Liver (tissue), 9 donors: Measurements from ENCODE around the gene ARFGAP1. TPM values are rescaled to one million over a fixed set of nuclear protein-coding genes. Genes with fewer than 3 reads are reported as not detected.

ENCODE experiments used
- DNase-seq: peaks from one replicate; pipeline ENCODE4 v3.0.0-alpha.2; 2017; ENCODE audit warnings: low spot score
- H3K27ac ChIP-seq, 2 donors: one replicate each; pipeline ENCODE4 v1.7.0; 2013; ENCODE audit warnings: inconsistent platforms in 2 of 2, low read length in 2 of 2, control low read depth in 1 of 2, low read depth in 1 of 2, mild to moderate bottlenecking in 1 of 2
- H3K27me3 ChIP-seq, 4 donors: one replicate each; pipeline versions ENCODE4 v1.6.1 to v1.7.0; 2013; ENCODE audit warnings: low read length in 3 of 4, inconsistent platforms in 1 of 4, mild to moderate bottlenecking in 1 of 4, moderate library complexity in 1 of 4; ENCODE audit not compliant: control insufficient read depth in 4 of 4, insufficient read depth in 4 of 4
- H3K36me3 ChIP-seq, 4 donors: one replicate each; pipeline versions ENCODE4 v1.6.1 to v1.7.0; 2013; ENCODE audit warnings: low read length in 3 of 4, mild to moderate bottlenecking in 3 of 4, low read depth in 1 of 4, moderate library complexity in 1 of 4; ENCODE audit not compliant: control insufficient read depth in 4 of 4, insufficient read depth in 3 of 4
- H3K4me1 ChIP-seq, 4 donors: one replicate each; pipeline versions ENCODE4 v1.6.1 to v1.7.0; 2013; ENCODE audit warnings: low read length in 3 of 4, mild to moderate bottlenecking in 3 of 4, moderate library complexity in 1 of 4; ENCODE audit not compliant: control insufficient read depth in 4 of 4, insufficient read depth in 4 of 4
- H3K4me3 ChIP-seq, 3 donors: one replicate each; pipeline versions ENCODE4 v1.6.1 to v1.7.0; 2013; ENCODE audit warnings: low read length in 3 of 3, control low read depth in 1 of 3, low read depth in 1 of 3, mild to moderate bottlenecking in 1 of 3
- H3K9ac ChIP-seq, 2 donors: one replicate each; pipeline ENCODE4 v1.7.0; 2013; ENCODE audit warnings: low read length in 2 of 2, mild to moderate bottlenecking in 2 of 2, moderate library complexity in 2 of 2, control low read depth in 1 of 2, low read depth in 1 of 2
- H3K9me3 ChIP-seq, 4 donors: one replicate each; pipeline versions ENCODE4 v1.6.1 to v1.7.0; 2013; ENCODE audit warnings: low read length in 3 of 4; ENCODE audit not compliant: control insufficient read depth in 4 of 4
- EGR1 ChIP-seq, 2 donors: IDR thresholded peaks; 2 replicates each; pipeline ENCODE4 v1.6.1; 2016 to 2018; ENCODE audit warnings: antibody characterized with exemption in 2 of 2, low read depth in 2 of 2
- FOXA1 ChIP-seq: IDR thresholded peaks from 2 replicates; pipeline ENCODE4 v1.6.1; 2016; ENCODE audit warnings: antibody characterized with exemption
- FOXA2 ChIP-seq: IDR thresholded peaks from 2 replicates; pipeline ENCODE4 v1.6.1; 2016; ENCODE audit warnings: antibody characterized with exemption
- GABPA ChIP-seq, 2 donors: IDR thresholded peaks in 1 of 2; conservative IDR thresholded peaks in 1 of 2; 2 replicates each; pipeline ENCODE4 v1.6.1; 2016; ENCODE audit warnings: antibody characterized with exemption in 2 of 2, mild to moderate bottlenecking in 1 of 2, moderate library complexity in 1 of 2
- HNF4A ChIP-seq, 2 donors: conservative IDR thresholded peaks; 2 replicates each; pipeline ENCODE4 v1.6.1; 2016; ENCODE audit warnings: antibody characterized with exemption in 2 of 2, mild to moderate bottlenecking in 2 of 2
- HNF4G ChIP-seq: IDR thresholded peaks from 2 replicates; pipeline ENCODE4 v1.6.1; 2016; ENCODE audit warnings: antibody characterized with exemption
- NR2F2 ChIP-seq: IDR thresholded peaks from 2 replicates; pipeline ENCODE4 v1.6.1; 2016; ENCODE audit warnings: antibody characterized with exemption
- RAD21 ChIP-seq, 2 donors: IDR thresholded peaks; 2 replicates each; pipeline ENCODE4 v1.6.1; 2016; ENCODE audit warnings: antibody characterized with exemption in 2 of 2, mild to moderate bottlenecking in 2 of 2
- RXRA ChIP-seq, 2 donors: IDR thresholded peaks; 2 replicates each; pipeline ENCODE4 v1.6.1; 2017 to 2018; ENCODE audit warnings: antibody characterized with exemption in 2 of 2, mild to moderate bottlenecking in 1 of 2
- SP1 ChIP-seq: IDR thresholded peaks from 2 replicates; pipeline ENCODE4 v1.6.1; 2018; ENCODE audit warnings: antibody characterized with exemption, mild to moderate bottlenecking
- TAF1 ChIP-seq: conservative IDR thresholded peaks from 2 replicates; pipeline ENCODE4 v1.6.1; 2016; ENCODE audit warnings: antibody characterized with exemption, mild to moderate bottlenecking
- YY1 ChIP-seq: IDR thresholded peaks from 2 replicates; pipeline ENCODE4 v1.6.1; 2016; ENCODE audit warnings: antibody characterized with exemption, mild to moderate bottlenecking
- WGBS: extraction: QIAGEN DNeasy Blood & Tissue Kit; methylation state at CpG from one replicate; pipeline ENCODE4 v1.1.7; 2013; 5-methylcytosine and 5-hydroxymethylcytosine counted together
- polyA plus RNA-seq, 2 donors: library from polyadenylated mRNA; stranded (reverse) in 1 of 2; unstranded in 1 of 2; fragments of 200-250 nt in 1 of 2; fragments of >200 nt in 1 of 2; fragmentation: Nextera tagmentation in 1 of 2; extraction: Ambion mirVana in 1 of 2; gene quantifications; one replicate each; pipeline versions ENCODE4 v1.2.1 to v1.2.3, GENCODE V29; 2013 to 2015
- total RNA-seq, 2 donors: library from RNA; depleted of rRNA; stranded (reverse); fragments of >200 nt; gene quantifications; one replicate each; pipeline ENCODE4 v1.2.3, GENCODE V29; 2014
- TF ChIP-seq, protein P1 (sequence below): IDR thresholded peaks from 2 replicates; pipeline ENCODE4 v1.6.1; 2016; ENCODE audit warnings: antibody characterized with exemption, mild to moderate bottlenecking
- TF ChIP-seq, protein P2 (sequence below): IDR thresholded peaks from 2 replicates; pipeline ENCODE4 v1.6.1; 2016; ENCODE audit warnings: antibody characterized with exemption
- TF ChIP-seq, protein P3 (sequence below): IDR thresholded peaks from 2 replicates; pipeline ENCODE4 v1.6.1; 2016; ENCODE audit warnings: antibody characterized with exemption
- donor health status: healthy.
- donor health status: healthy.
- donor health status: healthy.
- donor health status: healthy.
- donor health status: healthy.

Gene ARFGAP1
- total and polyA plus RNA-seq, 4 donors = 11.2 to 29.7 (median 21.8) TPM

DNA sequence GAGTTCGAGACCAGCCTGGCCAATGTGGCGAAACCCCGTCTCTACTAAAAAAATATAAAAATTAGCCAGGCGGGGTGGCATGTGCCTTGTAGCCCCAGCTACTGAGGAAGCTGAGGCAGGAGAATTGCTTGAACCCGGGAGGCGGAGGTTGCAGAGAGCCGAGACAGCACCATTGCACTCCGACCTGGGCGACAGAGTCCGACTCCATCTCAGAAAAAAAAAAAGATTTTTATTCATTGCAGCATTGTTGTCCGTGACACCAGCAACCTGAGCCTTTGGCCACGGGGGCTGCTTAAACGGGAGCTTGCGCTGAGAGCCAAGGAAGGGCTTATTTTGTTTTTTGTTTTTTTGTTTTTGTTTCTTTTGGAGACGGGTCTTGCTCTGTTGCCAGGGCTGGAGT lies 7.3 kb downstream of the ARFGAP1 start:
- Histone ChIP-seq H3K4me3 (no peak overlapping the region), H3K4me1 (peaks cover 0 to under 1% (median 0%) of the 10 kb centered on the region in 4 donors), H3K9me3 (no peaks in the 10 kb centered on the region), H3K36me3 (peaks cover 8 to 75% (median 17%) of the 10 kb centered on the region in 4 donors), H3K9ac (no peak overlapping the region), H3K27me3 (no peaks in the 10 kb centered on the region), H3K27ac (no peak overlapping the region)
- DNase-seq = no peak
- WGBS = 95% methylated on average over 15 of the region's 15 CpGs
- no peak for TF ChIP-seq FOXA2

DNA sequence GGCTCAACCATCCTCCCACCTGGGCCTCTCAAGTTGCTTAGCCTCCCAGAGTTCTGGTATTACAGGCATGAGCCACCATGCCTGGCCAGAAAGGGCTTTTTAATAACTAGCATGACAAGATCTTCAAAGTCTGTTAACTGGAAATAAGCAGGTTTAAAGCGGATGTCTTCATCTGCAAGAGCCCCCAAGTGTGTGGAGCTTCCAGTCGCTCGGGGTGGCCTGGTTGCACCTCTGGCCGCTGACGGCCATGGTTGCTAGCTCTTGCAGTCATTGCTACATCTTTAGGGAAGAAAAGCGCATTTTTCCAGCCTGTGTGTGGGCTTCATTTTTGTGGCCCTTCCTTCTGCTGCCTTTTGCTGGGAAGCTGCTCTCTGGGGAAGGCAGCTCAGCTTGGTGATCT lies 7.8 kb downstream of the ARFGAP1 start:
- no peaks in the 10 kb centered on the region for H3K4me1 ChIP-seq
- H3K9ac ChIP-seq = no peak overlapping the region
- no peaks in the 10 kb centered on the region for H3K9me3 ChIP-seq
- H3K36me3 ChIP-seq = peaks cover 8 to 78% (median 17%) of the 10 kb centered on the region in 4 donors
- H3K27me3 ChIP-seq = no peaks in the 10 kb centered on the region
- no peak overlapping the region for H3K27ac ChIP-seq
- TF ChIP-seq, protein P1, sequence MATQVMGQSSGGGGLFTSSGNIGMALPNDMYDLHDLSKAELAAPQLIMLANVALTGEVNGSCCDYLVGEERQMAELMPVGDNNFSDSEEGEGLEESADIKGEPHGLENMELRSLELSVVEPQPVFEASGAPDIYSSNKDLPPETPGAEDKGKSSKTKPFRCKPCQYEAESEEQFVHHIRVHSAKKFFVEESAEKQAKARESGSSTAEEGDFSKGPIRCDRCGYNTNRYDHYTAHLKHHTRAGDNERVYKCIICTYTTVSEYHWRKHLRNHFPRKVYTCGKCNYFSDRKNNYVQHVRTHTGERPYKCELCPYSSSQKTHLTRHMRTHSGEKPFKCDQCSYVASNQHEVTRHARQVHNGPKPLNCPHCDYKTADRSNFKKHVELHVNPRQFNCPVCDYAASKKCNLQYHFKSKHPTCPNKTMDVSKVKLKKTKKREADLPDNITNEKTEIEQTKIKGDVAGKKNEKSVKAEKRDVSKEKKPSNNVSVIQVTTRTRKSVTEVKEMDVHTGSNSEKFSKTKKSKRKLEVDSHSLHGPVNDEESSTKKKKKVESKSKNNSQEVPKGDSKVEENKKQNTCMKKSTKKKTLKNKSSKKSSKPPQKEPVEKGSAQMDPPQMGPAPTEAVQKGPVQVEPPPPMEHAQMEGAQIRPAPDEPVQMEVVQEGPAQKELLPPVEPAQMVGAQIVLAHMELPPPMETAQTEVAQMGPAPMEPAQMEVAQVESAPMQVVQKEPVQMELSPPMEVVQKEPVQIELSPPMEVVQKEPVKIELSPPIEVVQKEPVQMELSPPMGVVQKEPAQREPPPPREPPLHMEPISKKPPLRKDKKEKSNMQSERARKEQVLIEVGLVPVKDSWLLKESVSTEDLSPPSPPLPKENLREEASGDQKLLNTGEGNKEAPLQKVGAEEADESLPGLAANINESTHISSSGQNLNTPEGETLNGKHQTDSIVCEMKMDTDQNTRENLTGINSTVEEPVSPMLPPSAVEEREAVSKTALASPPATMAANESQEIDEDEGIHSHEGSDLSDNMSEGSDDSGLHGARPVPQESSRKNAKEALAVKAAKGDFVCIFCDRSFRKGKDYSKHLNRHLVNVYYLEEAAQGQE = no peak
- TF ChIP-seq YY1 = no peak
- TF ChIP-seq EGR1 (IDR thresholded peaks at IDR 0.05; ENCODE audit: low read depth in 2 of 2) = no peak
- TF ChIP-seq HNF4A (conservative IDR thresholded peaks at IDR 0.05) = no peak
- no peak for TF ChIP-seq RXRA (IDR thresholded peaks at IDR 0.05)
- TF ChIP-seq FOXA2 = no peak
- TF ChIP-seq, protein P2, sequence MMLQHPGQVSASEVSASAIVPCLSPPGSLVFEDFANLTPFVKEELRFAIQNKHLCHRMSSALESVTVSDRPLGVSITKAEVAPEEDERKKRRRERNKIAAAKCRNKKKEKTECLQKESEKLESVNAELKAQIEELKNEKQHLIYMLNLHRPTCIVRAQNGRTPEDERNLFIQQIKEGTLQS = no peak
- TF ChIP-seq RAD21 (IDR thresholded peaks at IDR 0.05) = no peak
- TF ChIP-seq NR2F2 = no peak
- no peak for TF ChIP-seq HNF4G
- TF ChIP-seq, protein P3, sequence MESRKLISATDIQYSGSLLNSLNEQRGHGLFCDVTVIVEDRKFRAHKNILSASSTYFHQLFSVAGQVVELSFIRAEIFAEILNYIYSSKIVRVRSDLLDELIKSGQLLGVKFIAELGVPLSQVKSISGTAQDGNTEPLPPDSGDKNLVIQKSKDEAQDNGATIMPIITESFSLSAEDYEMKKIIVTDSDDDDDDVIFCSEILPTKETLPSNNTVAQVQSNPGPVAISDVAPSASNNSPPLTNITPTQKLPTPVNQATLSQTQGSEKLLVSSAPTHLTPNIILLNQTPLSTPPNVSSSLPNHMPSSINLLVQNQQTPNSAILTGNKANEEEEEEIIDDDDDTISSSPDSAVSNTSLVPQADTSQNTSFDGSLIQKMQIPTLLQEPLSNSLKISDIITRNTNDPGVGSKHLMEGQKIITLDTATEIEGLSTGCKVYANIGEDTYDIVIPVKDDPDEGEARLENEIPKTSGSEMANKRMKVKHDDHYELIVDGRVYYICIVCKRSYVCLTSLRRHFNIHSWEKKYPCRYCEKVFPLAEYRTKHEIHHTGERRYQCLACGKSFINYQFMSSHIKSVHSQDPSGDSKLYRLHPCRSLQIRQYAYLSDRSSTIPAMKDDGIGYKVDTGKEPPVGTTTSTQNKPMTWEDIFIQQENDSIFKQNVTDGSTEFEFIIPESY = no peak
- WGBS = 97% methylated on average over 6 of the region's 6 CpGs
- DNase-seq = no peak
- H3K4me3 ChIP-seq = no peak overlapping the region

DNA sequence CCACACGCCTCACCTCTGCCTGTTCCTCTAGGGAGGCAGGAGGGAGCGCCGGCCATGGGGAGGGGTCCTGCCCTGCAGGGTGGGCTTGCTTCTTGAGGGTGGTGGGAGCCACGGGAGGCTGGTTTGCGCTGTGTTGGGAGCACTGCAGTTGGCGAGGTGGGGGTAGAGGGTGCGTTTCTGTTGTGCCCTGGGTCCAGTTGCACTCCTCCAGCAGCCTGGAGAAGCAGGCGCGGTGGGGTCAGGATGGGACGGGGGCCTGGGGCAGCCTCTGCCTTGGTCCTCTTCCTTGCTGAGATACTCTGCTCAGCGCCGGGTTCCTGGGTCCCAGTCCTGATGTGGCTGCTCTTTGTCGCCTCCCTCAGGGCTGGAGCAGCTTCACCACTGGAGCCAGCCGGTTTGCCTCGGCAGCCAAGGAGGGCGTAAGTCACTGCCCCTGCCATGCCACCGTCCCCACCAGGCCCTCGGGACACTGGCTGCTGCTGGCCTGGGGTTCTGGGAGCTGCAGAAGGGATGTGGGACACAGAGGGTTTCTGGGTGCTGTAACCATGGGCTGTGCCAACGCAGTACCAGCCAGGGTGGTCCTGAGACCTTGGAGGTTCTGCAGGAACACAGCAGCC lies 8.4 kb downstream of the ARFGAP1 start:
- no peak overlapping the region for H3K4me3 ChIP-seq
- no peak for DNase-seq
- 92% methylated on average over 19 of the region's 19 CpGs for WGBS
- H3K36me3 ChIP-seq = peaks cover 10 to 77% (median 18%) of the 10 kb centered on the region in 4 donors
- no peaks in the 10 kb centered on the region for H3K27me3 ChIP-seq
- H3K4me1 ChIP-seq = no peaks in the 10 kb centered on the region
- no peaks in the 10 kb centered on the region for H3K9me3 ChIP-seq
- TF ChIP-seq, protein P2 = no peak
- no peak for TF ChIP-seq FOXA1
- no peak for TF ChIP-seq FOXA2
- TF ChIP-seq HNF4A (conservative IDR thresholded peaks at IDR 0.05) = no peak
- TF ChIP-seq GABPA (IDR thresholded peaks at IDR 0.05 in 1 of 2, conservative IDR thresholded peaks at IDR 0.05 in 1 of 2) = no peak
- no peak for TF ChIP-seq HNF4G
- no peak for TF ChIP-seq SP1
- TF ChIP-seq, protein P1 = no peak
- TF ChIP-seq TAF1 = no peak
- H3K9ac ChIP-seq = no peak overlapping the region
- H3K27ac ChIP-seq = no peak overlapping the region
